Left lung (tissue), 10 donors: ENCODE data around the gene IFITM1. TPM values are rescaled to one million over a fixed set of nuclear protein-coding genes. Genes with fewer than 3 reads are reported as not detected.

Source experiments
- ATAC-seq: fragments of 200-7000 bp; cut with Tn5 transposase; one replicate; pipeline ENCODE4 v1.9.1; 2020; ENCODE audit warnings: moderate library complexity
- DNase-seq, 4 donors: peaks; one replicate each; pipeline ENCODE4 v3.0.0-alpha.2; 2013 to 2020
- H3K27ac ChIP-seq, 2 donors: fragments of 200-600 bp; sonication (generic) in 1 of 2; one replicate each; pipeline versions ENCODE4 v1.5.0 to v1.8.0; 2020 to 2021
- H3K27me3 ChIP-seq, 2 donors: fragments of 200-600 bp; sonication (generic) in 1 of 2; one replicate each; pipeline versions ENCODE4 v1.5.0 to v1.8.0; 2020 to 2021
- H3K36me3 ChIP-seq, 2 donors: fragments of 200-600 bp; sonication (generic) in 1 of 2; one replicate each; pipeline versions ENCODE4 v1.5.0 to v1.8.0; 2020 to 2021
- H3K4me1 ChIP-seq, 2 donors: fragments of 200-600 bp; one replicate each; pipeline ENCODE4 v1.8.0; 2021
- H3K4me3 ChIP-seq, 2 donors: fragments of 200-600 bp; sonication (generic) in 1 of 2; one replicate each; pipeline versions ENCODE4 v1.5.0 to v1.8.0; 2020 to 2021; ENCODE audit warnings: mild to moderate bottlenecking in 1 of 2
- H3K9me3 ChIP-seq, 2 donors: fragments of 200-600 bp; sonication (generic) in 1 of 2; one replicate each; pipeline versions ENCODE4 v1.5.0 to v1.8.0; 2020 to 2021
- CTCF ChIP-seq, 2 donors: fragments of 200-600 bp; sonication (generic) in 1 of 2; IDR thresholded peaks; one replicate each; pipeline versions ENCODE4 v1.5.0 to v1.8.0; 2021; ENCODE audit warnings: antibody characterized with exemption in 2 of 2
- intact Hi-C, 2 donors: fragments of 100-400 bp; cut with DNase I; formaldehyde crosslinking; loops; one replicate each; pipeline versions ENCODE4 v1.11.2 to v1.14.2; 2022
- polyA plus RNA-seq, 6 donors: library from polyadenylated mRNA; unstranded; fragments of 120-200 nt; gene quantifications; one replicate each; pipeline ENCODE4 v1.2.1, GENCODE V29; 2013; ENCODE audit not compliant: insufficient read length in 6 of 6
- total RNA-seq, 2 donors: library from RNA; stranded (reverse); fragmentation: NEBNext Ultra II Directional; extraction: Animal tissue kit (Norgen Biotek cat#: 25700); gene quantifications; one replicate each; pipeline ENCODE4 v1.2.1, GENCODE V29; 2021
- donor health status: DM: no; HTN: yes; CAD: no.
- donor health status: DM: no; HTN: no; CAD: no.

Gene IFITM1
- total and polyA plus RNA-seq, 8 donors, result 6.3 to 149 (median 14.5) TPM

GRCh38 chr11:299081-299891, 14.6 kb upstream of the IFITM1 start, which contains the start of gene IFITM5:
Gene IFITM5 (minus strand): TSS chr11:299526. CDS start chr11:299490, 36 bp downstream.
- Histone ChIP-seq H3K27me3 (peaks cover 7 to 55% of the 10 kb centered on the region in 2 donors), H3K4me1 (peaks cover 0 to 17% of the 10 kb centered on the region in 2 donors), H3K36me3 (peaks cover 0 to 15% of the 10 kb centered on the region in 2 donors), H3K27ac (no peak within 1 kb of the TSS), H3K9me3 (no peaks in the 10 kb centered on the region), H3K4me3 (no peak within 1 kb of the TSS)
- intact Hi-C loops, result no loop called here
- ATAC-seq, result no peak
- no peak for TF ChIP-seq CTCF (IDR thresholded peaks at IDR 0.05)
- DNase-seq, result peak in 1 of 4 donors; percentile 60

GRCh38 chr11:299951-300735, 13.7 kb upstream of the IFITM1 start:
- no peak overlapping the region for H3K4me3 ChIP-seq
- peaks cover 0 to 25% of the 10 kb centered on the region in 2 donors for H3K4me1 ChIP-seq
- no peak for TF ChIP-seq CTCF (IDR thresholded peaks at IDR 0.05)
- no peaks in the 10 kb centered on the region for H3K9me3 ChIP-seq
- peak in 2 of 4 donors; percentile 70 to 75 for DNase-seq
- H3K36me3 ChIP-seq, result peaks cover 0 to 7% of the 10 kb centered on the region in 2 donors
- no peak overlapping the region for H3K27ac ChIP-seq
- ATAC-seq, result no peak
- peaks cover 7 to 55% of the 10 kb centered on the region in 2 donors for H3K27me3 ChIP-seq
- intact Hi-C loops, result no loop called here

GRCh38 chr11:303363-303762, 10.5 kb upstream of the IFITM1 start:
- no peaks in the 10 kb centered on the region for H3K9me3 ChIP-seq
- no peak for TF ChIP-seq CTCF (IDR thresholded peaks at IDR 0.05)
- DNase-seq, result no peak
- no peak overlapping the region for H3K27ac ChIP-seq
- no peak for ATAC-seq
- H3K27me3 ChIP-seq, result peaks cover 7 to 29% of the 10 kb centered on the region in 2 donors
- no peak overlapping the region for H3K4me3 ChIP-seq
- H3K36me3 ChIP-seq, result no peaks in the 10 kb centered on the region
- intact Hi-C loops, result no loop called here
- H3K4me1 ChIP-seq, result peaks cover 0 to 45% of the 10 kb centered on the region in 2 donors

- Histone ChIP-seq H3K36me3 (peaks cover 0 to under 1% of the 10 kb centered on the region in 2 donors), H3K4me1 (peaks cover 0 to 44% of the 10 kb centered on the region in 2 donors), H3K27ac (no peak overlapping the region), H3K4me3 (no peak overlapping the region), H3K27me3 (peaks cover 7 to 22% of the 10 kb centered on the region in 2 donors), H3K9me3 (no peaks in the 10 kb centered on the region)
- intact Hi-C loops, result no loop called here
- no peak for TF ChIP-seq CTCF (IDR thresholded peaks at IDR 0.05)
- DNase-seq, result peak in 1 of 4 donors; percentile 81
- ATAC-seq, result no peak
Measured at GRCh38 chr11:304061-304506, 9.8 kb upstream of the IFITM1 start.
